Glutamatergic neuron (in vitro differentiated cells): ENCODE results near the gene WNK1. TPM values are rescaled to one million over a fixed set of nuclear protein-coding genes. Genes with fewer than 3 reads are reported as not detected.

Experiments
- DNase-seq: peaks from one replicate; pipeline ENCODE4 v3.0.0; 2022
- H3K27ac Mint-ChIP-seq: one replicate; pipeline ENCODE4 v1.8.0; 2020; ENCODE audit warnings: mild to moderate bottlenecking, mixed read lengths, inconsistent platforms; ENCODE audit not compliant: unreplicated experiment
- H3K27me3 Mint-ChIP-seq: one replicate; pipeline ENCODE4 v1.8.0; 2020; ENCODE audit warnings: mild to moderate bottlenecking, moderate library complexity, mixed read lengths, inconsistent platforms; ENCODE audit not compliant: unreplicated experiment
- H3K36me3 Mint-ChIP-seq: one replicate; pipeline ENCODE4 v1.8.0; 2020; ENCODE audit warnings: mild to moderate bottlenecking, mixed read lengths, inconsistent platforms; ENCODE audit not compliant: unreplicated experiment
- H3K4me1 Mint-ChIP-seq: one replicate; pipeline ENCODE4 v1.8.0; 2020; ENCODE audit warnings: mild to moderate bottlenecking, low read depth, mixed read lengths, inconsistent platforms; ENCODE audit not compliant: unreplicated experiment
- H3K4me3 Mint-ChIP-seq: one replicate; pipeline ENCODE4 v1.8.0; 2020; ENCODE audit warnings: mild to moderate bottlenecking, mixed read lengths, inconsistent platforms; ENCODE audit not compliant: unreplicated experiment
- H3K9me3 Mint-ChIP-seq: one replicate; pipeline ENCODE4 v1.8.0; 2020; ENCODE audit warnings: mild to moderate bottlenecking, moderate library complexity, mixed read lengths, inconsistent platforms; ENCODE audit not compliant: unreplicated experiment
- total RNA-seq: library from RNA; stranded (reverse); fragmentation: NEBNext Ultra II Directional; extraction: Animal tissue kit (Norgen Biotek cat#: 25700); gene quantifications from one replicate; pipeline ENCODE4 v1.2.1, GENCODE V29; 2021; ENCODE audit not compliant: unreplicated experiment
- TF ChIP-seq, protein P1 (sequence below): fragments of 200-600 bp; sonication (generic); IDR thresholded peaks from one replicate; pipeline ENCODE4 v1.5.0; 2021; ENCODE audit not compliant: partially characterized antibody, unreplicated experiment

The WNK1 gene
- total RNA-seq, 1 donor from 2014 or later: 182 TPM

DNA sequence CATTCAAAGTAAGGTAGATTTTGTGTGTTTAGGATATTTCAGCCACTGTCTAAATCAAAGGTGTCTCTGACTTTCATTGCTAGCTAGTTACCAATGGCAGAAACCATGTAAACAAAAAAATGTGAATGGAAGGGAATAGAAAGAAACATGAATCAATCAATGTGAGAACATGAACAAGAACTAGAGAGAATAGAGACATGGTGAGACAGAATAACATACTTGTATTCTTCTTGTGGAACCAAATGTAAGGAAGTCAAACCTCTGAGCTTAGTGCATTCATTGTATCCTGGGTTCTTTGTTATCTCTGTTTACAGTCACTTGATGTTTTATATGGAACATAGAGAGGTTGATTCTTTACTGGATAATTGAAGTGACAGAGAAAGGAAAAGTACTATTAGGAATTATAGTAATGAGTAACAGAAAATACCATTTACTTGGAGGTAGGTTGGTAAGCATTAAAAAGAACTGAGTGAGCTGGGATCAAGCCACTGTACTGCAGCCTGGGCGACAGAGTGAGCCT is 2.6 kb upstream of the WNK1 start:
- no peak for DNase-seq
- Mint-ChIP-seq H3K36me3 (no peaks in the 10 kb centered on the region), H3K4me3 (peak overlapping the region; percentile 64), H3K4me1 (peaks cover 6% of the 10 kb centered on the region), H3K27ac (no peak overlapping the region), H3K27me3 (peaks cover 4% of the 10 kb centered on the region), H3K9me3 (peaks cover 2% of the 10 kb centered on the region)
- TF ChIP-seq, protein P1, sequence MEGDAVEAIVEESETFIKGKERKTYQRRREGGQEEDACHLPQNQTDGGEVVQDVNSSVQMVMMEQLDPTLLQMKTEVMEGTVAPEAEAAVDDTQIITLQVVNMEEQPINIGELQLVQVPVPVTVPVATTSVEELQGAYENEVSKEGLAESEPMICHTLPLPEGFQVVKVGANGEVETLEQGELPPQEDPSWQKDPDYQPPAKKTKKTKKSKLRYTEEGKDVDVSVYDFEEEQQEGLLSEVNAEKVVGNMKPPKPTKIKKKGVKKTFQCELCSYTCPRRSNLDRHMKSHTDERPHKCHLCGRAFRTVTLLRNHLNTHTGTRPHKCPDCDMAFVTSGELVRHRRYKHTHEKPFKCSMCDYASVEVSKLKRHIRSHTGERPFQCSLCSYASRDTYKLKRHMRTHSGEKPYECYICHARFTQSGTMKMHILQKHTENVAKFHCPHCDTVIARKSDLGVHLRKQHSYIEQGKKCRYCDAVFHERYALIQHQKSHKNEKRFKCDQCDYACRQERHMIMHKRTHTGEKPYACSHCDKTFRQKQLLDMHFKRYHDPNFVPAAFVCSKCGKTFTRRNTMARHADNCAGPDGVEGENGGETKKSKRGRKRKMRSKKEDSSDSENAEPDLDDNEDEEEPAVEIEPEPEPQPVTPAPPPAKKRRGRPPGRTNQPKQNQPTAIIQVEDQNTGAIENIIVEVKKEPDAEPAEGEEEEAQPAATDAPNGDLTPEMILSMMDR: no peak

DNA sequence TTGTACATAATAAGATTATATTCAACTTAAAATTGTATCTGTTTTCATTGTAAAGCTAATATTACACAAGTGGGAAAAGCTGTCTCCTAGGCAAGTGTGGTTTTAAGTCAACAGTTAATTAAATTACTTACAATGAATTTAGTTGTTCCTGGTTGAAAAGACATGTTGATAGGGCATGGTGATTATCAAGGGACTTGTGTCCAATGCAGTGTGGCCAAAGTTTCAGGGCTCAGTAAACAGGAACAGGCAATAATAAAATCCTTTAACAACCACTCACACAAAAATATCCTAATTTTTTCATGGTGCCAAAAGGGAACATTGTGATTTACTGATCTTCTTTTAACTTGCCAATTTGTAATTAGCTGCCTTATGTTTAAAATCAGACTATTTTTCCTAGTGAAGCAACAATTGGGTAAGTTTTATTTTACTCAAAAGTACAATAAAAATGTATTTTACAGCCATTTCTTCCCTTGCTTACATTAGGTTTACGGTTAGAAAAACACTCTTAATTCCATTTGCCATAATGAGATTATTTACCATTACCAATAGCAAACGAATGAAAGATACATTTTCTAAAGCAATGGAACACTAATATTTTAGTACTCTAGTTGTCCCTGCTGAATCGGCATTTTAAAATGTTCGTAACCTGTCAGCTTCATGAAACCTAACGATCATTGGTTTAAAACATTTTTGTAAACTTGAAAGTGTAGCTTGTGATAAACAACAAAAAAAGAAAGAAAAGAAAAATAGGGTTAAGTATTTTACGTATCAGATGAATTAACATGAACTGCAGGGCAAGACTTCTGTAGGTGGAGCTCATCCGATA is 1.8 kb upstream of the WNK1 start:
- no peaks in the 10 kb centered on the region for H3K36me3 Mint-ChIP-seq

DNA sequence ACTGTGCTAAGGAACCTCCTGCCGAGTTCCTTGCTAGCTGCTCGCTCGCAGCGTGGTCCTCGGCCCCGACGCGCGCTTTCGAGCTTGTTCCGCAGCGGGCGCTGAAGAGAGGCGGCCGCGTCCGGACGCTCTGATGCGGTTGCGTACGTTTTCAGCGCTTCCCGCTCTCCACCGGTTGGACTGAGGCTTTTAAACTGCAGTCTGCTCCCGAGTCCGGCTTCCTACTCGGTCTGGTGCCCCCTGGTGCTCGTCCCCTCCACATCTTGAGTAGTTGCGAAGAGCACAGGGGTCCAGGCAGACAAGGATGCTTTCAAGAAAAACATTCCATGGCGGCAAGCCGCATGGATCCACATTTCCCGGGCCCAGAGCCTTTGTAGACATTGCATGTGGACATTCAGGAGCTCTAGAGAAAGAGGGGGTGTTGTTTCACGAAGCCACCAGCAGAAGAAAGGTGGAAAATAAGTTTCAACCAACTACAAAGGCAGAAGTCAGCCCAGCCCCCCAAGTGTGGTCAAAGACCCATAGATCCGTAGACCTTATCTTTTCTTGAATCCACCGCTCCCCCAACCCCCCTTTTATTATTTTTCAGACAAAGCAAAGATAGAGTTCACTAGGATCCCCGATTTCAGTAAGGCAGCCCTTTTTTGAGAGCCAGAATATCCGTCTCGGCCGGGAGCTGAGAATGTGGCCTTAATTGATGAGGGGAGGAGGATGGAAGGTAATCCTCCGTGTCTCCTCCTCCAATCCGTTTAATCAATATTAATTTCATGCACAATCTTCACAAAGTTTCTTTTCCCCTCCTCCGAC is 984 bp upstream of the WNK1 start:
- TF ChIP-seq, protein P1: peak; percentile 72
- Mint-ChIP-seq H3K4me3 (no peak overlapping the region), H3K9me3 (peaks cover 2% of the 10 kb centered on the region), H3K36me3 (no peaks in the 10 kb centered on the region), H3K27ac (no peak overlapping the region), H3K27me3 (peaks cover 4% of the 10 kb centered on the region), H3K4me1 (peaks cover 20% of the 10 kb centered on the region)
- peak; percentile 92 for DNase-seq

More for the DNA sequence above, 1.8 kb upstream of the WNK1 start:
- H3K9me3 Mint-ChIP-seq: peaks cover 2% of the 10 kb centered on the region
- peaks cover 12% of the 10 kb centered on the region for H3K4me1 Mint-ChIP-seq
- H3K27me3 Mint-ChIP-seq: peaks cover 4% of the 10 kb centered on the region
- no peak overlapping the region for H3K27ac Mint-ChIP-seq
- TF ChIP-seq, protein P1: no peak
- DNase-seq: no peak
- H3K4me3 Mint-ChIP-seq: no peak overlapping the region

DNA sequence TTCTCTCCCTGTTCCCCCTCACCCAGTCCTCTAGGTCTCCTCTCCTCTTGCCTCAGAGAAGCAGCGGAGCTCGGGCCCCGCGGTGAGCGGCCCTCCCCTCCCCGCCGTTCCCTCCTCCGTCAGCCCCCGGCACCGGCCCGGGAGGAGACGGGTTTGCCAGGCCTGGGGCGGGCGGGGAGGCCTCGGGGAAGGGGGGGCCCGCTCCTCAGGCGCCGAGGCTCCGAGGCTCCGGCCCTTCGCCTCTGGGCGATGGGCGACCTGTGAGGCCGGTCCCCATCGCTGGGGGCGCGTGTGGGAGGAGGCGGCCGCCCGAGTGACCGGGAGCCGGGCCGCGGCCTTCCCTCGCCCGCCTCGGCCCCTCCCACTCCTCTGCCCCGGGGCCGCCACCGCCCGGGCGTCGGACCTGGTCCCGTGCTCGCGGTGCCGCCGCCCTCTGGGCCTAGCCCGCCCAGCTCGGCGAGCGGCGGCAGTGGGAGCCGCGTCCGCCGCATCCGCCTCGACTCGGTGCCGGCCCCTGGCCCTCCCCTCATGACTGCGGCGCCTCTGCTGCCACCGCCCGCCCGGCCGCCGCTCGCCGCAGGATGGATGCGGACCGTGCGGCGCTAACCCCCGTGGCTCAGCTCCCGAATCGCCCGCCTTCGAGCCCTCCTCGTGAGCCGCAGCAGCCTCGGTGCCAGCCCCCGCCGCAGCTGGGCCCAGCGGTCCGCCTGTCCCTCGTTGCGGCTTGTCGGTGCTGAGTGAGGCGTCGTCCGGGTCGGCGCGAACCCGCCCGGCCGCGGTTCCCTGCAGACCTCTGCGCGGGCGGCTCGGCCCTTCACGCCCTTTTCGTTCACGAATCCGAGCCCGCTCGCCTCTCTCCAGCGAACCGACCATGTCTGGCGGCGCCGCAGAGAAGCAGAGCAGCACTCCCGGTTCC is 574 bp downstream of the WNK1 start:
- Mint-ChIP-seq H3K4me3 (peak overlapping the region; percentile 98), H3K27ac (peak overlapping the region; percentile 75), H3K4me1 (peaks cover 24% of the 10 kb centered on the region), H3K27me3 (peaks cover 4% of the 10 kb centered on the region), H3K36me3 (no peaks in the 10 kb centered on the region), H3K9me3 (peaks cover 2% of the 10 kb centered on the region)
- TF ChIP-seq, protein P1: peak; percentile 41
- DNase-seq: peak; percentile 77
